ENCODE data around the gene ATP6V0A1. TPM values are rescaled to one million over a fixed set of nuclear protein-coding genes. Genes with fewer than 3 reads are reported as not detected.
A peak's percentile ranks its signal among the peaks of the same experiment; 100 is the strongest.

ATP6V0A1 gene
- total RNA-seq, 3 donors from 2014 or later = 88.5 to 105 (median 95.6) TPM

DNA sequence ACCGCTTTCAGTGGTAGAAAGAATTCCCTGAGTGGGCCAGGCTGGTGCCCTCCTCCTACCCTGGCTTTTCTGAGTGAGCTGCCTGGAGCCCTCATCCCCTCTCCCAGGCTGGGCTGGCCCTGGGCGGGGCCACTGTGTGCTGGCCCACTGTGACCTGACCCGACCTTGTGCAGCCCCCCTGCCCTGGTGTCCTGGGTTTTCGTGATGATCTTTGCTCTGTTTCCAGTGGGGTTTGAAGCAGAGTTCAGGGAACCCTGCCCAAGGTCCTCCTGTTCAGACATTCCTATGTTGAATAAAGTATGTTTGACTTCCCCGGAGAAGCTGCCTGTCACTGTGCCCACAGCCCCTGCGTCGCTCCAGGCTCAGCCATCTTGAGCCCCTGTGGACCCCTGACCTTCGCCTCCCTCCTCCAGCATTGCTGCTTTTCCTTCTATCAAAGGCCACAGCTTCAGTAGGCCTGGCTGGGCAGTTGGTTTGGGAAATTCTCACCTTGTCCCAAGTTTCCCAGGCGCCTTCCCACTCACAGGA, 63.6 kb downstream of the ATP6V0A1 start:
- H3K4me3 ChIP-seq = no peak overlapping the region
- DNase-seq (peak in 1 of 3 donors; percentile 30), ATAC-seq (no peak)
- no peaks in the 10 kb centered on the region for H3K36me3 ChIP-seq (ENCODE audit: low read depth)
- TF ChIP-seq, protein P1, sequence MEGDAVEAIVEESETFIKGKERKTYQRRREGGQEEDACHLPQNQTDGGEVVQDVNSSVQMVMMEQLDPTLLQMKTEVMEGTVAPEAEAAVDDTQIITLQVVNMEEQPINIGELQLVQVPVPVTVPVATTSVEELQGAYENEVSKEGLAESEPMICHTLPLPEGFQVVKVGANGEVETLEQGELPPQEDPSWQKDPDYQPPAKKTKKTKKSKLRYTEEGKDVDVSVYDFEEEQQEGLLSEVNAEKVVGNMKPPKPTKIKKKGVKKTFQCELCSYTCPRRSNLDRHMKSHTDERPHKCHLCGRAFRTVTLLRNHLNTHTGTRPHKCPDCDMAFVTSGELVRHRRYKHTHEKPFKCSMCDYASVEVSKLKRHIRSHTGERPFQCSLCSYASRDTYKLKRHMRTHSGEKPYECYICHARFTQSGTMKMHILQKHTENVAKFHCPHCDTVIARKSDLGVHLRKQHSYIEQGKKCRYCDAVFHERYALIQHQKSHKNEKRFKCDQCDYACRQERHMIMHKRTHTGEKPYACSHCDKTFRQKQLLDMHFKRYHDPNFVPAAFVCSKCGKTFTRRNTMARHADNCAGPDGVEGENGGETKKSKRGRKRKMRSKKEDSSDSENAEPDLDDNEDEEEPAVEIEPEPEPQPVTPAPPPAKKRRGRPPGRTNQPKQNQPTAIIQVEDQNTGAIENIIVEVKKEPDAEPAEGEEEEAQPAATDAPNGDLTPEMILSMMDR (IDR thresholded peaks at IDR 0.05) = no peak
- intact Hi-C loops (cut with DNase I, micrococcal nuclease) = no loop called here
- H3K9me3 ChIP-seq = no peaks in the 10 kb centered on the region
- peaks cover 48% of the 10 kb centered on the region for H3K4me1 ChIP-seq (ENCODE audit: low read depth)

DNA sequence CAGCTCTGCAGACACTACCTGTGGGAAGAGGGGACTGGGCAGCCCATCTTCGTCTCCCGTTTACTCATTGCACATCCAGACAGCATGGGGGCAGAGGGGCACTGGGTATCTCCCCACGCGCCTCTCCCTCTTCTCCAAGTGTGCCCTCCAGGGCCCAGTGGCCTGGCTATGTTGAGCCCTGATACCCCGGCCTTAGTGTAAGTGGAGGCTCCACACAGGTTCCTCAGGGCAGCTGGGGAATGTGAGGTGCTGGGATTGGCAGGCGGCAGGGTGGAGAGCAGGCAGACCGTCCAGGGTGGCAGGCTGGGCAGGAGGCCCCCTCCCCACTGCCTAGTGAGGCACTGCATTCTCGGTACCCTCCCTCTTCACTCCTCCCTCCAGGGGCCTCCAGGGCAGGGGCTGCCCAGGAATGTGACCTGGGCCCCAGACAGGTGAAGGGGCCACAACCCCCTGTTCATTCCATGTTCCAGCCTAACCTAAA, 64.2 kb downstream of the ATP6V0A1 start:
- Histone ChIP-seq H3K36me3 (ENCODE audit: low read depth) (no peaks in the 10 kb centered on the region), H3K4me3 (no peak overlapping the region), H3K4me1 (ENCODE audit: low read depth) (peaks cover 42% of the 10 kb centered on the region), H3K9me3 (no peaks in the 10 kb centered on the region)
- TF ChIP-seq, protein P1 (IDR thresholded peaks at IDR 0.05) = no peak
- intact Hi-C loops (cut with DNase I, micrococcal nuclease) = no loop called here
- ATAC-seq (no peak), DNase-seq (peak in 1 of 3 donors; percentile 21)

DNA sequence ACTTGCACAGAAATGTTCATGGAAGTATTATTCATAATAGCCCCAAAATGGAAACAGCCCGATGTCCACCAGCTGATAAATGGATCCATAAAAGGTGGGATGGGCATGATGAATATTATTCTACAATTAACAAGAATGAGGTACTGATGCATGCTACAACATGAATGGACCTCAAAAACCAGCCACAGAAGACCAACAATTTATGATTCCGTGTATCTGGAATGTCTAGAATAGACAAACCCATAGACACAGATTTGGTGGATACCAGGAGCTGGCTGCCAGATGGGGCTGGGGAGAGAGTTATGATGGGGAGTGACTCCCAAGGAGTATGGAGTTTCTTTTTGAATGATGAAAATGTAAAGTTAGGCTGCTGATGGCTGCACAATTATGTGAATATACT, 66.5 kb downstream of the ATP6V0A1 start:
- no peak for ATAC-seq
- intact Hi-C loops (cut with DNase I, micrococcal nuclease) = no loop called here
- Histone ChIP-seq H3K4me1 (ENCODE audit: low read depth) (peaks cover 22% of the 10 kb centered on the region), H3K36me3 (ENCODE audit: low read depth) (no peaks in the 10 kb centered on the region), H3K4me3 (no peak overlapping the region), H3K9me3 (no peaks in the 10 kb centered on the region)
- peak in 1 of 3 donors; percentile 3 for DNase-seq
- TF ChIP-seq, protein P1 (IDR thresholded peaks at IDR 0.05) = no peak

DNA sequence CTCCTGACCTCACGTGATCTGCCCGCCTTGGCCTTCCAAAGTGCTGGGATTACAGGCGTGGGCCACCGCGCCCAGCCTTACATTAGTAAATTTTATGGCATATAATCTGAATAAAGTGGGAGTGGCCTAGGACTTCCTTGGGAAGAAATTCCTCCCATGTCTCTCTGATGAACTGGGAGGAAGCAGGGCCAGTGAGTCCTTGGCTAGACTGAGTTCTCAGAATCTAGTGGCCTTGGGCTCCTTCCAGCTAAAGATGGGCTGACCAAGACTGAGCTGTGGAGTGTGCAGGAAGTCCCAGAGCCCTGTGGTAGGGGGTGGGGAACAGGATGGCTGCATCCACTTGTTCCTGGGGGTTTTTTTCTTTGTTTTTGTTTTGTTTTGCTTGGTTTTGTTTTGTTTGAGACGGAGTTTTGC, 67.4 kb downstream of the ATP6V0A1 start:
- ATAC-seq = peak; percentile 73
- intact Hi-C loops (cut with DNase I, micrococcal nuclease) = no loop called here
- Histone ChIP-seq H3K4me3 (no peak overlapping the region), H3K9me3 (no peaks in the 10 kb centered on the region), H3K36me3 (ENCODE audit: low read depth) (no peaks in the 10 kb centered on the region), H3K4me1 (ENCODE audit: low read depth) (peaks cover 22% of the 10 kb centered on the region)
- DNase-seq = peak in 2 of 3 donors; percentile 63 to 68
- TF ChIP-seq, protein P1 (IDR thresholded peaks at IDR 0.05) = no peak

DNA sequence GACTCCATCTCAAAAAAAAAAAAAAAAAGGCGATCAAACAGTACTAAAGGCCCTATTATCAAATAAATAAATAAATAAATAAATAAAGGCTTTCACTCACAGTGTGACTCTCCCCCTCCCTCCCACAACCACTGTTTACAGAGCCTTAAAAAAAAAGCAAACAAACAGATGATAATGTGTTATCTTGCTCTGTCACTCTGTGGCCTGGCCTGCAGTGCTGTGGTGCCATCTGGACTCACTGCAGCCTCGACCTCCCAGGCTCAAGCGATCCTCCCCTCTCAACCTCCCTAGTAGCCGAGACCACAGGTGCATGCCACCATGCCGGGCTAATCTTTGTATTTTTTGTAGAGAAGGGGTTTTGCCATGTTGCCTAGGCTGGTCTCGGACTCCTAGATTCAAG, 69.3 kb downstream of the ATP6V0A1 start:
- no peaks in the 10 kb centered on the region for H3K9me3 ChIP-seq
- TF ChIP-seq, protein P1 (IDR thresholded peaks at IDR 0.05) = no peak
- no peak overlapping the region for H3K4me3 ChIP-seq
- ATAC-seq = no peak
- intact Hi-C loops (cut with DNase I, micrococcal nuclease) = no loop called here
- DNase-seq = peak in 1 of 3 donors; percentile 20
- H3K36me3 ChIP-seq (ENCODE audit: low read depth) = no peaks in the 10 kb centered on the region
- H3K4me1 ChIP-seq (ENCODE audit: low read depth) = peaks cover 17% of the 10 kb centered on the region

All from mucosa of descending colon (tissue), 3 donors.